Esophagus muscularis mucosa (tissue), 3 donors: ENCODE measurements around the gene DGKB.

ENCODE experiments used
- POLR2A ChIP-seq: fragments of 450-650 bp; IDR thresholded peaks from one replicate; pipeline ENCODE4 v1.6.1; 2017; ENCODE audit warnings: antibody characterized with exemption, moderate library complexity, mild to moderate bottlenecking, low read depth
- POLR2AphosphoS5 ChIP-seq, 2 donors: sonication (generic); formaldehyde crosslinking; IDR thresholded peaks; one replicate each; pipeline ENCODE4 v1.6.1; 2017; ENCODE audit warnings: antibody characterized with exemption in 2 of 2
- TF ChIP-seq, protein P1 (sequence below), 3 experiments: fragments of 200-600 bp in 2 of 3; fragments of 450-650 bp in 1 of 3; sonication (generic) in 2 of 3; IDR thresholded peaks; one replicate each; pipeline ENCODE4 v1.5.1; 2017 to 2019; ENCODE audit warnings: antibody characterized with exemption in 3 of 3, mild to moderate bottlenecking in 2 of 3, moderate library complexity in 1 of 3

DNA sequence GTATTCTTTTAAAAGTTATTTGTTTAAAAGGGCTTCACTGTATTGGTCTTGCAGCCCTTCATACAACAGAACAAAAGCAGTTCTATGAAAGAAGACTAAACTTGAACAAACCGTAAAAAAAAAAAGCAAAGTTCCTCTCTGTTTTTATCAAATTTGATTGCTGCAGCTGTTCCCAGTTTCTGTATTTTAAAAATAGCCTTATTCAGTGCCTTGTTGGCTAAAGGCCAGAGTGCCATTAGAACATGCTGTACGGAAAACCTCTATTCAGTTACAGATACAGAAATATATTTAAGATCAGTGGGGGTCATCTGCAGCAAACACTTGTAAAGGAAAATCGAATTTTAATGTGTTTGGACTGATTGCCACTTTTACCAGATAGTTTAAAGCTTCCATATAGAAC, 705.3 kb downstream of the DGKB start:
- TF ChIP-seq, protein P1, sequence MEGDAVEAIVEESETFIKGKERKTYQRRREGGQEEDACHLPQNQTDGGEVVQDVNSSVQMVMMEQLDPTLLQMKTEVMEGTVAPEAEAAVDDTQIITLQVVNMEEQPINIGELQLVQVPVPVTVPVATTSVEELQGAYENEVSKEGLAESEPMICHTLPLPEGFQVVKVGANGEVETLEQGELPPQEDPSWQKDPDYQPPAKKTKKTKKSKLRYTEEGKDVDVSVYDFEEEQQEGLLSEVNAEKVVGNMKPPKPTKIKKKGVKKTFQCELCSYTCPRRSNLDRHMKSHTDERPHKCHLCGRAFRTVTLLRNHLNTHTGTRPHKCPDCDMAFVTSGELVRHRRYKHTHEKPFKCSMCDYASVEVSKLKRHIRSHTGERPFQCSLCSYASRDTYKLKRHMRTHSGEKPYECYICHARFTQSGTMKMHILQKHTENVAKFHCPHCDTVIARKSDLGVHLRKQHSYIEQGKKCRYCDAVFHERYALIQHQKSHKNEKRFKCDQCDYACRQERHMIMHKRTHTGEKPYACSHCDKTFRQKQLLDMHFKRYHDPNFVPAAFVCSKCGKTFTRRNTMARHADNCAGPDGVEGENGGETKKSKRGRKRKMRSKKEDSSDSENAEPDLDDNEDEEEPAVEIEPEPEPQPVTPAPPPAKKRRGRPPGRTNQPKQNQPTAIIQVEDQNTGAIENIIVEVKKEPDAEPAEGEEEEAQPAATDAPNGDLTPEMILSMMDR (IDR thresholded peaks at IDR 0.05), result no peak
- no peak for TF ChIP-seq POLR2A
- no peak for TF ChIP-seq POLR2AphosphoS5 (IDR thresholded peaks at IDR 0.05)
